Measurements from ENCODE around the gene ASB7.

DNA sequence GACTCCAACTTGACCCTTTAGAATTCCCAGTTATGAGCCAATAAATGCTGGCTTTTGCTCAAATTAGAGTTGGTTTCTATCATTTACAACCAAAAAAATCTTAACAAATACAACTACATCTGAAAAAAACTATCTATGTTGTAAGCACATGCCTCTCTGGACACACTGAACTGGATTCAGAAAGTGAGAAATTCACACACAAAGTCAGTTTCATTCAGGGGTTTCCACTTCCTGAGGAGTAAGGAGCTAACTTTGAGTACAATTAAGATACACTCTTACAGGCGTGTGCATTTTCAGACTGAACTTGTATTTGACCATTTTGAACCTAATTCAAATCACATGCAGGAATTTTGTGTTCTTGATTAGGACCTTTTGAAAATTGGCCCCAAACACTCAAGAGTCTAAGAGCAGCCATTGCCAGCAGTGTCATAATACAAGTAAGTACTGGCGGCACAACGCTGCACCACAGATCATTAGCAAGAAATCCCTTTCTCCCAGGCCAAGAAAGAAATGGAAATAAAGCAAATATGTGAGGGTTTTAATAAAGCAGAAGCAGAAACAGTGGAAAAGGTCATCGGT lies 31.6 kb upstream of the ASB7 start:
- TF ChIP-seq, protein P1, sequence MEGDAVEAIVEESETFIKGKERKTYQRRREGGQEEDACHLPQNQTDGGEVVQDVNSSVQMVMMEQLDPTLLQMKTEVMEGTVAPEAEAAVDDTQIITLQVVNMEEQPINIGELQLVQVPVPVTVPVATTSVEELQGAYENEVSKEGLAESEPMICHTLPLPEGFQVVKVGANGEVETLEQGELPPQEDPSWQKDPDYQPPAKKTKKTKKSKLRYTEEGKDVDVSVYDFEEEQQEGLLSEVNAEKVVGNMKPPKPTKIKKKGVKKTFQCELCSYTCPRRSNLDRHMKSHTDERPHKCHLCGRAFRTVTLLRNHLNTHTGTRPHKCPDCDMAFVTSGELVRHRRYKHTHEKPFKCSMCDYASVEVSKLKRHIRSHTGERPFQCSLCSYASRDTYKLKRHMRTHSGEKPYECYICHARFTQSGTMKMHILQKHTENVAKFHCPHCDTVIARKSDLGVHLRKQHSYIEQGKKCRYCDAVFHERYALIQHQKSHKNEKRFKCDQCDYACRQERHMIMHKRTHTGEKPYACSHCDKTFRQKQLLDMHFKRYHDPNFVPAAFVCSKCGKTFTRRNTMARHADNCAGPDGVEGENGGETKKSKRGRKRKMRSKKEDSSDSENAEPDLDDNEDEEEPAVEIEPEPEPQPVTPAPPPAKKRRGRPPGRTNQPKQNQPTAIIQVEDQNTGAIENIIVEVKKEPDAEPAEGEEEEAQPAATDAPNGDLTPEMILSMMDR (IDR thresholded peaks at IDR 0.05): no peak
- no peak for TF ChIP-seq POLR2A (IDR thresholded peaks at IDR 0.05)

Measured in Peyer's patch (tissue), 4 donors.